RWPE1 (cell line): ENCODE data around the gene NPC1L1.

Experiments used
- CTCF ChIA-PET: fragments of 350-600 bp; sonication (Branson Sonifier 250); formaldehyde crosslinking; extraction: SDS; loops from one replicate; lab custom pipeline; 2021; lab: Yijun Ruan, JAX
- POLR2A ChIA-PET: fragments of 400-600 bp; formaldehyde crosslinking; extraction: SDS; loops from one replicate; lab custom pipeline; 2020; ENCODE audit warnings: antibody characterized with exemption; ENCODE audit not compliant: low non-redundant PET; lab: Yijun Ruan, JAX
- DNase-seq: peaks from one replicate; pipeline ENCODE4 v3.0.0; 2012; ENCODE audit warnings: low spot score
- H3K27ac ChIP-seq: fragments of 450-650 bp; 2 replicates; pipeline ENCODE4 v1.5.1; 2017
- CTCF ChIP-seq: fragments of 450-650 bp; conservative IDR thresholded peaks from 2 replicates; pipeline ENCODE4 v1.5.1; 2017; ENCODE audit warnings: low read depth, mild to moderate bottlenecking

The NPC1L1 gene

GRCh38 chr7:44538093-44538797 is 2.9 kb downstream of the NPC1L1 start:
- H3K27ac ChIP-seq, result no peak overlapping the region
- no peak for DNase-seq
- ChIA-PET POLR2A (no interaction called here), CTCF (interaction anchor here (1.0 kb wide), 1 partner anchor 27 kb away, joined by 3 read pairs; no protein-coding TSS in a partner anchor)
- TF ChIP-seq CTCF, result no peak

- ChIA-PET CTCF (interaction anchor here (0.7 kb wide), 1 partner anchor 294 kb away, joined by 4 read pairs; no protein-coding TSS in a partner anchor), POLR2A (interaction anchor here (0.7 kb wide), 1 partner anchor 119 kb away, joined by 5 read pairs; no protein-coding TSS in a partner anchor)
- no peak overlapping the region for H3K27ac ChIP-seq
- DNase-seq, result no peak
- TF ChIP-seq CTCF, result no peak
Measured at GRCh38 chr7:44537442-44537841, 3.7 kb downstream of the NPC1L1 start.

GRCh38 chr7:44536090-44536489 is 5.0 kb downstream of the NPC1L1 start:
- CTCF ChIA-PET, result interaction anchor here (0.7 kb wide), 2 partner anchors 13 to 28 kb away, joined by 3 to 4 read pairs; no protein-coding TSS in a partner anchor
- POLR2A ChIA-PET, result interaction anchor here (0.6 kb wide), 1 partner anchor 46 kb away, joined by 3 read pairs; the partner anchor contains the start of gene NUDCD3
- DNase-seq, result no peak
- TF ChIP-seq CTCF, result no peak
- H3K27ac ChIP-seq, result no peak overlapping the region

- no peak for DNase-seq
- CTCF ChIA-PET, result interaction anchor here (0.7 to 1.2 kb wide), 3 partner anchors 13 to 29 kb away, joined by 3 to 5 read pairs (median 4); no protein-coding TSS in a partner anchor
- no peak for TF ChIP-seq CTCF
- no peak overlapping the region for H3K27ac ChIP-seq
- POLR2A ChIA-PET, result no interaction called here
Measured at GRCh38 chr7:44535348-44536064, 5.6 kb downstream of the NPC1L1 start.

- no peak overlapping the region for H3K27ac ChIP-seq
- POLR2A ChIA-PET, result no interaction called here
- peak; percentile 51 for DNase-seq
- CTCF ChIA-PET, result interaction anchor here (0.5 to 1.4 kb wide), 9 partner anchors 8 to 707 kb away, joined by 3 to 8 read pairs (median 4); no protein-coding TSS in a partner anchor
- TF ChIP-seq CTCF, result no peak; the same call in 1 of the 2 replicates
Measured at GRCh38 chr7:44534501-44534900, 6.6 kb downstream of the NPC1L1 start.

GRCh38 chr7:44534087-44534486 is 7.0 kb downstream of the NPC1L1 start:
- H3K27ac ChIP-seq, result no peak overlapping the region
- ChIA-PET CTCF (interaction anchor here (0.9 to 1.4 kb wide), 7 partner anchors 9 to 36 kb away, joined by 3 to 8 read pairs (median 5); no protein-coding TSS in a partner anchor), POLR2A (no interaction called here)
- TF ChIP-seq CTCF, result no peak
- DNase-seq, result no peak
